H1 (cell line): Measurements from ENCODE around the gene CCDC88A. TPM values are rescaled to one million over a fixed set of nuclear protein-coding genes. Genes with fewer than 3 reads are reported as not detected.

Source experiments
- JUN ChIP-seq: IDR thresholded peaks from 2 replicates; pipeline ENCODE4 v1.6.1; 2011; ENCODE audit warnings: low read depth, mild to moderate bottlenecking, improper control_type of control experiment, low read length
- MAX ChIP-seq: IDR thresholded peaks from 2 replicates; pipeline ENCODE4 v1.6.1; 2012; ENCODE audit warnings: inconsistent platforms
- PHF8 ChIP-seq: fragments of 200-600 bp; sonication (generic); conservative IDR thresholded peaks from 2 replicates; pipeline ENCODE4 v1.7.1; 2012; ENCODE audit warnings: low read depth, mild to moderate bottlenecking, inconsistent platforms, low read length, moderate library complexity
- RXRA ChIP-seq: IDR thresholded peaks from 2 replicates; pipeline ENCODE4 v1.6.1; 2011; ENCODE audit warnings: low read depth, mild to moderate bottlenecking, low read length, moderate library complexity; ENCODE audit not compliant: insufficient read depth
- SP4 ChIP-seq: IDR thresholded peaks from 2 replicates; pipeline ENCODE4 v1.6.1; 2012; ENCODE audit warnings: low read length, inconsistent platforms
- YY1 ChIP-seq: IDR thresholded peaks from 2 replicates; pipeline ENCODE4 v1.6.1; 2011; ENCODE audit warnings: low read depth, mild to moderate bottlenecking, low read length
- polyA plus RNA-seq, 7 experiments: library from polyadenylated mRNA; depleted of rRNA in 3 of 7; stranded (reverse) in 5 of 7; unstranded in 2 of 7; fragments of >200 nt in 5 of 7; fragments of 200-250 nt in 2 of 7; gene quantifications; 1 replicate in 5 of 7; 2 replicates in 1 of 7; 4 replicates in 1 of 7; pipeline versions ENCODE4 v1.2.1 to v1.2.3, GENCODE V29; 2011 to 2013; ENCODE audit warnings: missing spikeins in 2 of 7, mixed read lengths in 2 of 7
- total RNA-seq: library from RNA; stranded (reverse); fragmentation: NEBNext Ultra II Directional; extraction: Animal tissue kit (Norgen Biotek cat#: 25700); gene quantifications from 2 replicates; pipeline ENCODE4 v1.2.1, GENCODE V29; 2021

The CCDC88A gene
- total and polyA plus RNA-seq, 2 of the 8 experiments (the other 6 are each of a cell fraction or from before 2014, with no cell fraction given): 27.0 to 98.0 TPM

GRCh38 chr2:55330541-55331297 lies 88.9 kb downstream of the CCDC88A start (continued):
- no peak for TF ChIP-seq SP4
- TF ChIP-seq JUN: no peak
- TF ChIP-seq PHF8: no peak
- no peak for TF ChIP-seq MAX
- no peak for TF ChIP-seq RXRA
- no peak for TF ChIP-seq YY1
